Stimulated activated CD8-positive, alpha-beta memory T cell treated with anti-CD3 and anti-CD28 coated beads, Interleukin-4, amount 100 ng/mL, for 4 hours (primary cell): Measurements from ENCODE around the gene SOWAHC.

Experiments used
- DNase-seq, 2 donors: peaks; one replicate each; pipeline ENCODE4 v3.0.0-alpha.2; 2020; ENCODE audit warnings: low read depth in 2 of 2, low spot score in 1 of 2

Gene SOWAHC

GRCh38 chr2:109645412-109646184 lies 31.4 kb downstream of the SOWAHC start:
- DNase-seq = no peak

- DNase-seq = no peak
These were observed 32.8 kb downstream of the SOWAHC start for GRCh38 chr2:109646961-109647360.

- DNase-seq = no peak
These were observed 33.5 kb downstream of the SOWAHC start for GRCh38 chr2:109647636-109648035.

GRCh38 chr2:109648041-109648527 lies 33.9 kb downstream of the SOWAHC start:
- no peak for DNase-seq

- no peak for DNase-seq
These were observed 35.9 kb downstream of the SOWAHC start for GRCh38 chr2:109649736-109650695.

GRCh38 chr2:109654326-109655050 lies 40.3 kb downstream of the SOWAHC start:
- no peak for DNase-seq

GRCh38 chr2:109655287-109655686 lies 41.1 kb downstream of the SOWAHC start:
- DNase-seq = no peak

- no peak for DNase-seq
These were observed 45.4 kb downstream of the SOWAHC start for GRCh38 chr2:109659396-109660045.

GRCh38 chr2:109660046-109660860 lies 46.1 kb downstream of the SOWAHC start:
- DNase-seq = no peak

GRCh38 chr2:109662889-109663288 lies 48.7 kb downstream of the SOWAHC start:
- no peak for DNase-seq

GRCh38 chr2:109663721-109664120 lies 49.6 kb downstream of the SOWAHC start:
- no peak for DNase-seq

- DNase-seq = no peak
These were observed 52.3 kb downstream of the SOWAHC start for GRCh38 chr2:109666466-109666865.
